Heart left ventricle (tissue), 16 donors: ENCODE data around the gene TAF1B. TPM values are rescaled to one million over a fixed set of nuclear protein-coding genes. Genes with fewer than 3 reads are reported as not detected.
A peak's percentile ranks its signal among the peaks of the same experiment; 100 is the strongest.

Experiments
- ATAC-seq, 4 donors: fragments of 200-7000 bp; cut with Tn5 transposase; one replicate each; pipeline ENCODE4 v1.9.1; 2020 to 2022; ENCODE audit warnings: moderate library complexity in 4 of 4, mild to moderate bottlenecking in 3 of 4, moderate number of reproducible peaks in 1 of 4
- DNase-seq, 5 donors: peaks; one replicate each; pipeline ENCODE4 v3.0.0-alpha.2; 2020
- H3K27ac ChIP-seq, 12 donors: fragments of 200-600 bp; sonication (generic) in 4 of 12; one replicate each; pipeline versions ENCODE4 v1.5.0 to v1.8.0; 2016 to 2022; ENCODE audit warnings: mild to moderate bottlenecking in 2 of 12
- H3K27me3 ChIP-seq, 9 donors: fragments of 200-600 bp; sonication (generic) in 2 of 9; one replicate each; pipeline versions ENCODE4 v1.5.1 to v1.8.0; 2016 to 2022; ENCODE audit warnings: mild to moderate bottlenecking in 3 of 9
- H3K36me3 ChIP-seq, 9 donors: fragments of 200-600 bp; sonication (generic) in 2 of 9; one replicate each; pipeline versions ENCODE4 v1.5.0 to v1.8.0; 2018 to 2022; ENCODE audit warnings: mild to moderate bottlenecking in 2 of 9
- H3K4me1 ChIP-seq, 12 donors: fragments of 200-600 bp; sonication (generic) in 4 of 12; one replicate each; pipeline versions ENCODE4 v1.5.0 to v1.8.0; 2016 to 2022; ENCODE audit warnings: mild to moderate bottlenecking in 3 of 12
- H3K4me3 ChIP-seq, 12 donors: fragments of 200-600 bp; sonication (generic) in 4 of 12; one replicate each; pipeline versions ENCODE4 v1.5.0 to v1.8.0; 2017 to 2022; ENCODE audit warnings: mild to moderate bottlenecking in 9 of 12, moderate library complexity in 4 of 12
- H3K9me3 ChIP-seq, 12 donors: fragments of 200-600 bp; sonication (generic) in 4 of 12; one replicate each; pipeline versions ENCODE4 v1.5.0 to v1.8.0; 2016 to 2022; ENCODE audit warnings: mild to moderate bottlenecking in 1 of 12
- CTCF ChIP-seq, 12 donors: fragments of 200-600 bp; sonication (generic) in 4 of 12; IDR thresholded peaks; one replicate each; pipeline versions ENCODE4 v1.5.0 to v1.8.0; 2018 to 2022; ENCODE audit warnings: antibody characterized with exemption in 12 of 12, mild to moderate bottlenecking in 5 of 12
- POLR2A ChIP-seq, 2 donors: fragments of 450-650 bp; IDR thresholded peaks; one replicate each; pipeline ENCODE4 v1.6.1; 2017; ENCODE audit warnings: antibody characterized with exemption in 2 of 2, mild to moderate bottlenecking in 2 of 2, moderate library complexity in 2 of 2
- WGBS, 4 donors: extraction: QIAGEN DNeasy Blood & Tissue Kit in 2 of 4; methylation state at CpG; one replicate each; pipeline versions ENCODE4 v1.1.5 to v1.1.7; 2013 to 2018; 5-methylcytosine and 5-hydroxymethylcytosine counted together
- intact Hi-C, 10 donors: fragments of 100-400 bp; cut with DNase I; formaldehyde crosslinking; loops; one replicate each; pipeline versions ENCODE4 v1.11.1 to v1.14.2; 2022
- polyA plus RNA-seq, 2 donors: library from polyadenylated mRNA; stranded (reverse); fragments of 200-250 nt; gene quantifications; one replicate each; pipeline ENCODE4 v1.2.3, GENCODE V29; 2013
- total RNA-seq, 9 donors: library from RNA; depleted of rRNA in 2 of 9; stranded (reverse); fragments of >200 nt in 2 of 9; fragmentation: NEBNext Ultra II Directional in 3 of 9; extraction: Animal tissue kit (Norgen Biotek cat#: 25700) in 3 of 9; gene quantifications; one replicate each; pipeline versions ENCODE4 v1.1.0 to v1.2.4, GENCODE V29; 2016 to 2023
- donor health status: ischemic (EF 13 %, LVEDD 7.1; RV severe dilation, severe dysfunction).
- donor health status: healthy with polysubstance abuse.
- donor health status: DM: no; HTN: yes; CAD: no.
- donor health status: DM: no; HTN: no; CAD: no.
- donor health status: ischemic (EF 25% LVEDD 6.9; RV normal size, moderate dysfunction).
- donor health status: ischemic (EF 25% LVEDD 5.7; RV mildly dilated, moderate dysfunction).
- donor health status: healthy.
- donor health status: DM: yes; HTN: yes; CAD: no.
- donor health status: ischemic (EF 35%, LVEDD 5.7; RV mildly dilated, moderate dysfunction).
- donor health status: nonischemic (EF 11% LVEDD 7.7; RV severe dilation, severe dysfunction).
- donor health status: DM: yes; HTN: yes; CAD: no.
- donor health status: PGD.
- donor health status: ischemic (EF 29% LVEDD 5.4; RV normal size, mild dysfunction).
- donor health status: nonischemic (EF 23%, LVEDD 6.1; RV moderate dilation, normal function).

TAF1B gene
- total and polyA plus RNA-seq, 11 donors: 1.1 to 13.9 (median 4.7) TPM

GRCh38 chr2:9971890-9972289, 128.6 kb downstream of the TAF1B start:
- H3K9me3 ChIP-seq: no peaks in the 10 kb centered on the region
- no peak for DNase-seq
- H3K4me1 ChIP-seq: peaks cover 0 to 41% (median 24%) of the 10 kb centered on the region in 12 donors
- H3K36me3 ChIP-seq: no peaks in the 10 kb centered on the region
- H3K27me3 ChIP-seq: no peaks in the 10 kb centered on the region
- no peak overlapping the region for H3K4me3 ChIP-seq
- no peak for TF ChIP-seq POLR2A (IDR thresholded peaks at IDR 0.05)
- TF ChIP-seq CTCF (IDR thresholded peaks at IDR 0.05): no peak
- H3K27ac ChIP-seq: no peak overlapping the region
- intact Hi-C loops: no loop called here
- no peak for ATAC-seq
- 95 to 99% (median 97%) methylated on average over 6 of the region's 6 CpGs for WGBS, 4 donors

GRCh38 chr2:9972621-9973479, 129.6 kb downstream of the TAF1B start:
- peak in 2 of 4 donors; percentile 56 to 63 for ATAC-seq
- WGBS, 4 donors: 80 to 92% (median 87%) methylated on average over 13 of the region's 13 CpGs
- no peak for DNase-seq
- Histone ChIP-seq H3K27me3 (no peaks in the 10 kb centered on the region), H3K27ac (peak overlapping the region in 1 of 12 donors; percentile 26), H3K4me3 (no peak overlapping the region), H3K9me3 (no peaks in the 10 kb centered on the region), H3K4me1 (peaks cover 0 to 41% (median 24%) of the 10 kb centered on the region in 12 donors), H3K36me3 (no peaks in the 10 kb centered on the region)
- intact Hi-C loops: no loop called here
- no peak for TF ChIP-seq POLR2A (IDR thresholded peaks at IDR 0.05)
- no peak for TF ChIP-seq CTCF (IDR thresholded peaks at IDR 0.05)

- peak in 1 of 4 donors; percentile 30 for ATAC-seq
- no peak for DNase-seq
- H3K4me3 ChIP-seq: no peak overlapping the region
- intact Hi-C loops: no loop called here
- no peaks in the 10 kb centered on the region for H3K36me3 ChIP-seq
- no peaks in the 10 kb centered on the region for H3K27me3 ChIP-seq
- WGBS, 4 donors: 72 to 85% (median 84%) methylated on average over 6 of the region's 6 CpGs
- TF ChIP-seq CTCF (IDR thresholded peaks at IDR 0.05) (no peak), POLR2A (IDR thresholded peaks at IDR 0.05) (no peak)
- peaks cover 0 to 41% (median 24%) of the 10 kb centered on the region in 12 donors for H3K4me1 ChIP-seq
- no peaks in the 10 kb centered on the region for H3K9me3 ChIP-seq
- H3K27ac ChIP-seq: peak overlapping the region in 1 of 12 donors; percentile 23
These were observed 130.4 kb downstream of the TAF1B start for GRCh38 chr2:9973690-9974089.

DNA sequence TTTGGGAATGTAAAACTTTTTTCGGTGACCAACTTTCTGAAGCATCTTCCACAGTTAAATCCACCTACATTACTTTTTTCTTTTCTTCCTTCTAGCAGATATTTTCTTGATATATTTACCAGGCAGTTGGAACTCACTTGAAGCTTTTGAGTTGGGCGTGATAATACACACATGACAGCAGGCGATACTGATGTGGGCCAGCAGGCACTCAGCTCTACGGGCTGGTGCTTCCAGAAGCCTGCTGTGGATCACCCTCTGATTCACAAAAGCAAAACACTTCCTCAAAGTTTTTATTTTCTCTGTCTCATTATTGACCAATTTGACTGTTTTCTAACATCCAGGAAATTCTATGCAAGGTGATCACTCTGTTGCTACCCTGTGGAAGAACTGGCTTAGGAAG, 131.1 kb downstream of the TAF1B start:
- peak overlapping the region in 2 of 12 donors; percentile 23 to 49 for H3K27ac ChIP-seq
- H3K4me3 ChIP-seq: no peak overlapping the region
- H3K36me3 ChIP-seq: no peaks in the 10 kb centered on the region
- WGBS, 4 donors: 50 to 63% (median 58%) methylated on average over 4 of the region's 4 CpGs
- intact Hi-C loops: no loop called here
- no peak for TF ChIP-seq POLR2A (IDR thresholded peaks at IDR 0.05)
- peaks cover 0 to 41% (median 24%) of the 10 kb centered on the region in 12 donors for H3K4me1 ChIP-seq
- peak in 3 of 4 donors; percentile 52 to 62 (median 54) for ATAC-seq
- no peaks in the 10 kb centered on the region for H3K27me3 ChIP-seq
- DNase-seq: no peak
- H3K9me3 ChIP-seq: no peaks in the 10 kb centered on the region
